Measurements from ENCODE around the gene RMI2. TPM values are rescaled to one million over a fixed set of nuclear protein-coding genes. Genes with fewer than 3 reads are reported as not detected.

The RMI2 gene
- total and polyA plus RNA-seq, 9 of the 15 experiments (the other 6 are each of a cell fraction or from before 2014, with no cell fraction given) = 8.0 to 43.4 (median 32.5) TPM

DNA sequence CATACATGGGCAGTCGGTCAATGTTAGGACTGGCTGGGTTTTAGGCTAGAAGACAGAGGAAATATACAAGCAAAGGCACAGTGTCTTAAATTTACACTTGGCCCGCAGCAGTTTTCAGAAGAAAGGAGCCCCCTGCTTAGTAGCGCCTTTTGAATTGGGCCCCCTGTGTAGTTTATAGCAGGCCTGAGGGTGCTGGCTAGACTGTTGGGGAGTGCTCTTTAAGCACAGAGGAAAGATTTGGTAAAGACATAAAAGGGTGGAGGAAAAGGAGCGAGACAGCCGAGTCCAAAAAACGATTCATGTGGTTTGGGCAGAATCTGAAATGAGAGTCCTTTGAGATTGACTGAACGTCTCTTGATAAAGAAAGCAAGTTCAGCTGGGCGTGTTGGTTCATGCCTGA lies 10.6 kb downstream of the RMI2 start (continued):
- TF ChIP-seq, protein P1, sequence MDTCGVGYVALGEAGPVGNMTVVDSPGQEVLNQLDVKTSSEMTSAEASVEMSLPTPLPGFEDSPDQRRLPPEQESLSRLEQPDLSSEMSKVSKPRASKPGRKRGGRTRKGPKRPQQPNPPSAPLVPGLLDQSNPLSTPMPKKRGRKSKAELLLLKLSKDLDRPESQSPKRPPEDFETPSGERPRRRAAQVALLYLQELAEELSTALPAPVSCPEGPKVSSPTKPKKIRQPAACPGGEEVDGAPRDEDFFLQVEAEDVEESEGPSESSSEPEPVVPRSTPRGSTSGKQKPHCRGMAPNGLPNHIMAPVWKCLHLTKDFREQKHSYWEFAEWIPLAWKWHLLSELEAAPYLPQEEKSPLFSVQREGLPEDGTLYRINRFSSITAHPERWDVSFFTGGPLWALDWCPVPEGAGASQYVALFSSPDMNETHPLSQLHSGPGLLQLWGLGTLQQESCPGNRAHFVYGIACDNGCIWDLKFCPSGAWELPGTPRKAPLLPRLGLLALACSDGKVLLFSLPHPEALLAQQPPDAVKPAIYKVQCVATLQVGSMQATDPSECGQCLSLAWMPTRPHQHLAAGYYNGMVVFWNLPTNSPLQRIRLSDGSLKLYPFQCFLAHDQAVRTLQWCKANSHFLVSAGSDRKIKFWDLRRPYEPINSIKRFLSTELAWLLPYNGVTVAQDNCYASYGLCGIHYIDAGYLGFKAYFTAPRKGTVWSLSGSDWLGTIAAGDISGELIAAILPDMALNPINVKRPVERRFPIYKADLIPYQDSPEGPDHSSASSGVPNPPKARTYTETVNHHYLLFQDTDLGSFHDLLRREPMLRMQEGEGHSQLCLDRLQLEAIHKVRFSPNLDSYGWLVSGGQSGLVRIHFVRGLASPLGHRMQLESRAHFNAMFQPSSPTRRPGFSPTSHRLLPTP (IDR thresholded peaks at IDR 0.05; ENCODE audit: borderline replicate concordance, extremely low read depth, insufficient read length) = no peak
- TF ChIP-seq NCOA4 (IDR thresholded peaks at IDR 0.05; ENCODE audit: partially characterized antibody) (no peak), PYGO2 (tag; IDR thresholded peaks at IDR 0.05) (no peak), RBM25 (IDR thresholded peaks at IDR 0.05; ENCODE audit: low read depth, low read length, severe bottlenecking) (no peak)

DNA sequence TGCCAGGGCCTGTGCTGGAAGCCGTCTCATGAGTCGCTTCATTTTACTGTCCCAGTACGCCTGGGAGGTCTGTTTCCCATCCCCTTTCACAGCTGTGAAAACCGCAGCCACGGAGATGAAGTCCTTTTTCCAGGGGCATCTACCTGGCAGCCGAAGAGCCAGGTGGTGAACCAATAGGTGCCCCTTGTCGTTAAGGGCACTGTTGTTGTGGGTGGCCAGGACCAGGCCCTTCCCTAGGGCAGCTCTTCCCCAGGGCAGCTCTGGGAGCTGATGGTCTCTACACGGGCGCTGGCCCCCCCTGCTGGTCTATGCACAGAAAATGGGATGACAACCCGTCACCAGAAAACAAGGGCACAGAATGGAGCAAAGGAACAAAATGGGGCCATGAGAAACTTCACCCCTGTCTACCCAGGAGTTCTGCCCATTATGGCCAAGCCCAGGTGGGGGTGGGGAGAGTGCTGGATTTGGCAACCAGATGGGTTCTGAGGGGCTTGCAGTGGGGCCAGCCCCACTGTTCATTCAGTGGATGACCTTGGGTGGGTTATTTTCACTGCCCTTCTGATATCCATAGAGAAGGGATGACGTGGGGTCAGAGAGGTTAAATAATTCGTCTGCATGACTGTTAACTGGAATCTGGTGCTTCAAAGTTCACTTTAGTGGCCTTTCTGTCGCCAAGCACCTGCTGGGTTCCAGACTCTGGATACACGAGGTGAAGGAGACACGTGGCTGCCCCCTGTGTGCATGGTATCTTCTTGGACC lies 11.5 kb downstream of the RMI2 start:
- ATAC-seq = peak; percentile 90
- 32% methylated on average over 15 of the region's 15 CpGs for WGBS (ENCODE audit: insufficient coverage, low coverage, missing lambda C conversion rate)
- CTCF ChIA-PET (ENCODE audit: low intra/inter-chr PET ratio) = interaction anchor here (0.6 to 3.7 kb wide), 6 partner anchors 101 to 403 kb away, joined by 3 to 24 read pairs (median 6); partner anchors contain the start of gene SOCS1
- no peak overlapping the region for H3K4me2 ChIP-seq (ENCODE audit: insufficient read depth, low read length)
- no peaks in the 10 kb centered on the region; the same call in 1 of the 2 replicates for H3K9me3 ChIP-seq (replicated peaks; ENCODE audit: control insufficient read depth, insufficient read depth, low read depth, low read length)
- intact Hi-C loops (cut with micrococcal nuclease) (loop anchor here (2.0 kb wide), 2 partner anchors 100 to 384 kb away; partner anchors contain the start of gene SOCS1), in situ Hi-C loops (cut with MboI) (no loop called here)
- no peaks in the 10 kb centered on the region for H4K20me1 ChIP-seq (replicated peaks; ENCODE audit: control insufficient read depth, insufficient read depth, low read length)
- H2AFZ ChIP-seq (ENCODE audit: low read depth, low read length) = peak overlapping the region; percentile 58; the same call in 1 of the 2 replicates
- peaks cover 8 to 39% of the 10 kb centered on the region in 2 experiments; a peak in 4 of 5 replicates for H3K4me1 ChIP-seq (replicated peaks in 1 of 2; ENCODE audit: control insufficient read depth in 2 of 2, insufficient read depth in 2 of 2, low read length in 2 of 2)
- BruUV-seq (replicated peaks) = no TSS peak
- no peak overlapping the region for H3K9ac ChIP-seq (ENCODE audit: insufficient read depth in 1 of 2, low read depth in 2 of 2, low read length in 2 of 2)
- peak; percentile 73 for FAIRE-seq
- DNase-seq (ENCODE audit: extremely low read depth in 1 of 4, low spot score in 3 of 4) = peak; percentile 75 to 82 (median 78)
- peaks cover 2% of the 10 kb centered on the region; the same call in 1 of the 3 replicates for H3K36me3 ChIP-seq (ENCODE audit: control insufficient read depth, insufficient read depth, low read length)
- POLR2A ChIA-PET = interaction anchor here (0.8 to 1.4 kb wide), 3 partner anchors 100 to 393 kb away, joined by 3 to 5 read pairs (median 3); partner anchors contain the start of gene SOCS1
- no peak overlapping the region for H3K4me3 ChIP-seq
- no peaks in the 10 kb centered on the region for H3K27me3 ChIP-seq (ENCODE audit: control insufficient read depth in 2 of 2, insufficient read depth in 2 of 2, low read length in 2 of 2)
- H3K79me2 ChIP-seq (ENCODE audit: control insufficient read depth, insufficient read depth, low read length) = no peaks in the 10 kb centered on the region
- H3K9me1 ChIP-seq (ENCODE audit: control insufficient read depth, insufficient read depth, low read length) = no peaks in the 10 kb centered on the region
- no peak overlapping the region; the same call in 2 of the 3 replicates for H3K27ac ChIP-seq (ENCODE audit: extremely low read depth, low read depth, low read length)
- TF ChIP-seq MEIS2 (IDR thresholded peaks at IDR 0.05; ENCODE audit: partially characterized antibody) = peak; percentile 47
- no peak for TF ChIP-seq TOE1 (IDR thresholded peaks at IDR 0.05; ENCODE audit: borderline replicate concordance)
- no peak for TF ChIP-seq TOE1 (CRISPR knock-in tag; IDR thresholded peaks at IDR 0.05; ENCODE audit: borderline replicate concordance, low read depth)
- no peak for TF ChIP-seq ELF2 (CRISPR knock-in tag; IDR thresholded peaks at IDR 0.05)
- no peak for TF ChIP-seq MED1 (CRISPR knock-in tag; IDR thresholded peaks at IDR 0.05; ENCODE audit: borderline replicate concordance)
- TF ChIP-seq, protein P2, sequence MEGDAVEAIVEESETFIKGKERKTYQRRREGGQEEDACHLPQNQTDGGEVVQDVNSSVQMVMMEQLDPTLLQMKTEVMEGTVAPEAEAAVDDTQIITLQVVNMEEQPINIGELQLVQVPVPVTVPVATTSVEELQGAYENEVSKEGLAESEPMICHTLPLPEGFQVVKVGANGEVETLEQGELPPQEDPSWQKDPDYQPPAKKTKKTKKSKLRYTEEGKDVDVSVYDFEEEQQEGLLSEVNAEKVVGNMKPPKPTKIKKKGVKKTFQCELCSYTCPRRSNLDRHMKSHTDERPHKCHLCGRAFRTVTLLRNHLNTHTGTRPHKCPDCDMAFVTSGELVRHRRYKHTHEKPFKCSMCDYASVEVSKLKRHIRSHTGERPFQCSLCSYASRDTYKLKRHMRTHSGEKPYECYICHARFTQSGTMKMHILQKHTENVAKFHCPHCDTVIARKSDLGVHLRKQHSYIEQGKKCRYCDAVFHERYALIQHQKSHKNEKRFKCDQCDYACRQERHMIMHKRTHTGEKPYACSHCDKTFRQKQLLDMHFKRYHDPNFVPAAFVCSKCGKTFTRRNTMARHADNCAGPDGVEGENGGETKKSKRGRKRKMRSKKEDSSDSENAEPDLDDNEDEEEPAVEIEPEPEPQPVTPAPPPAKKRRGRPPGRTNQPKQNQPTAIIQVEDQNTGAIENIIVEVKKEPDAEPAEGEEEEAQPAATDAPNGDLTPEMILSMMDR (IDR thresholded peaks at IDR 0.05 in 2 of 3, conservative IDR thresholded peaks at IDR 0.05 in 1 of 3; ENCODE audit: insufficient read depth in 2 of 3, low read depth in 1 of 3, low read length in 3 of 3) = peak; percentile 77 to 88 (median 84)
- no peak for TF ChIP-seq ZNF354B (CRISPR knock-in tag; IDR thresholded peaks at IDR 0.05)
- TF ChIP-seq ZNF212 (CRISPR knock-in tag; IDR thresholded peaks at IDR 0.05) = no peak
- peak; percentile 78; the same call in 1 of the 2 replicates for TF ChIP-seq ESRRA (IDR thresholded peaks at IDR 0.05; ENCODE audit: borderline replicate concordance, low read depth)
- TF ChIP-seq ZNF79 (CRISPR knock-in tag; IDR thresholded peaks at IDR 0.05; ENCODE audit: low read depth) = no peak
- no peak for TF ChIP-seq SAFB (IDR thresholded peaks at IDR 0.05; ENCODE audit: borderline replicate concordance, low read depth, low read length)
- no peak for TF ChIP-seq HDGF (IDR thresholded peaks at IDR 0.05)
